ENCODE data around the gene DDX27. TPM values are rescaled to one million over a fixed set of nuclear protein-coding genes. Genes with fewer than 3 reads are reported as not detected.

The DDX27 gene
- total RNA-seq, 4 donors from 2014 or later, result 22.3 to 32.5 (median 29.8) TPM

DNA sequence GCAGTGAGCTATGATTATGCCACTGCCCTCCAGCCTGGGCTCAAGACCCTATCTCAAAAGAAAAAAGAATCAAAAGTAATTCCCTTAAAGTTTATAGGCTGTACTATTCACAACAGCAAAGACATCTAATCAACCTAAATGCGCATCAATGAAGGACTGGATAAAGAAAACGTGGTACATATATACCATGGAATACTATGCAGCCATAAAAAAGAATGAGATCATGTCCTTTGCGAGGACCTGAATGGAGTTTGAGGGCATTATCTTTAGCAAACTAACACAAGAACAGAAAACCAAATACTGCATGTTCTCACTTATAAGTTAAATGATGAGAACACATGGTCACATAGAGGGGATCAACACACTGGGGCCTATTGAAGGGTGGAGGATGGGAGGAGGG is 42.0 kb downstream of the DDX27 start:
- Histone ChIP-seq H3K36me3 (peaks cover 12 to 100% of the 10 kb centered on the region in 2 donors), H3K4me3 (no peak overlapping the region), H3K27ac (no peak overlapping the region), H3K9me3 (no peaks in the 10 kb centered on the region), H3K4me1 (peaks cover 0 to 4% (median 0%) of the 10 kb centered on the region in 3 donors), H3K27me3 (no peaks in the 10 kb centered on the region)
- TF ChIP-seq POLR2AphosphoS5 (IDR thresholded peaks at IDR 0.05) (no peak), POLR2A (IDR thresholded peaks at IDR 0.05) (no peak), EP300 (IDR thresholded peaks at IDR 0.05) (no peak)
- TF ChIP-seq, protein P1, sequence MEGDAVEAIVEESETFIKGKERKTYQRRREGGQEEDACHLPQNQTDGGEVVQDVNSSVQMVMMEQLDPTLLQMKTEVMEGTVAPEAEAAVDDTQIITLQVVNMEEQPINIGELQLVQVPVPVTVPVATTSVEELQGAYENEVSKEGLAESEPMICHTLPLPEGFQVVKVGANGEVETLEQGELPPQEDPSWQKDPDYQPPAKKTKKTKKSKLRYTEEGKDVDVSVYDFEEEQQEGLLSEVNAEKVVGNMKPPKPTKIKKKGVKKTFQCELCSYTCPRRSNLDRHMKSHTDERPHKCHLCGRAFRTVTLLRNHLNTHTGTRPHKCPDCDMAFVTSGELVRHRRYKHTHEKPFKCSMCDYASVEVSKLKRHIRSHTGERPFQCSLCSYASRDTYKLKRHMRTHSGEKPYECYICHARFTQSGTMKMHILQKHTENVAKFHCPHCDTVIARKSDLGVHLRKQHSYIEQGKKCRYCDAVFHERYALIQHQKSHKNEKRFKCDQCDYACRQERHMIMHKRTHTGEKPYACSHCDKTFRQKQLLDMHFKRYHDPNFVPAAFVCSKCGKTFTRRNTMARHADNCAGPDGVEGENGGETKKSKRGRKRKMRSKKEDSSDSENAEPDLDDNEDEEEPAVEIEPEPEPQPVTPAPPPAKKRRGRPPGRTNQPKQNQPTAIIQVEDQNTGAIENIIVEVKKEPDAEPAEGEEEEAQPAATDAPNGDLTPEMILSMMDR (IDR thresholded peaks at IDR 0.05), result no peak
- no peak for ATAC-seq
- WGBS, 2 donors (ENCODE audit: low coverage in 1 of 2), result 93 to 100% methylated on average over 3 of the region's 3 CpGs

DNA sequence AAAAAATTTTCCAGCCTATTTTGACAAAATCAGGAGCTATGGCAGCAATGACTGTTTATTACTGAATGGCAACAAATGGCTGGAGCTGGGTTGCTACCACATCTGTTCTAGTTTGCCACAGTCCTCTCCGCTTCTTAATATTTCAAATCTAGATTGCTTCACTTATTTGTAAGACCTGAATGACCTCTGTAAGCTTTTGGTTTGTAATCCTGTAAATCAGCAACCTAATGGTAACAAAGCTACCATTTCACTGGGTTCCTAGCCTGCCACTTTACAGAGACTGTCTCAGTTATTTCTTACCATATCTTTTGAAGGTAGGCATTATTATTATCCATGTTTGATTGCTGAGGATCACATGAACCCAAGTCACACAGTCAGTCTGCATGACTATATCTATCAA is 43.2 kb downstream of the DDX27 start:
- no peak for TF ChIP-seq POLR2A (IDR thresholded peaks at IDR 0.05)
- TF ChIP-seq, protein P1 (IDR thresholded peaks at IDR 0.05), result no peak
- no peak for TF ChIP-seq EP300 (IDR thresholded peaks at IDR 0.05)
- no peak for TF ChIP-seq POLR2AphosphoS5 (IDR thresholded peaks at IDR 0.05)
- Histone ChIP-seq H3K27ac (no peak overlapping the region), H3K4me3 (no peak overlapping the region), H3K4me1 (peaks cover 0 to 17% (median 0%) of the 10 kb centered on the region in 3 donors), H3K9me3 (no peaks in the 10 kb centered on the region), H3K36me3 (peaks cover 7 to 87% of the 10 kb centered on the region in 2 donors), H3K27me3 (no peaks in the 10 kb centered on the region)
- 0 to 29% methylated on average over 1 of the region's 1 CpG for WGBS, 2 donors (ENCODE audit: low coverage in 1 of 2)
- ATAC-seq, result no peak

DNA sequence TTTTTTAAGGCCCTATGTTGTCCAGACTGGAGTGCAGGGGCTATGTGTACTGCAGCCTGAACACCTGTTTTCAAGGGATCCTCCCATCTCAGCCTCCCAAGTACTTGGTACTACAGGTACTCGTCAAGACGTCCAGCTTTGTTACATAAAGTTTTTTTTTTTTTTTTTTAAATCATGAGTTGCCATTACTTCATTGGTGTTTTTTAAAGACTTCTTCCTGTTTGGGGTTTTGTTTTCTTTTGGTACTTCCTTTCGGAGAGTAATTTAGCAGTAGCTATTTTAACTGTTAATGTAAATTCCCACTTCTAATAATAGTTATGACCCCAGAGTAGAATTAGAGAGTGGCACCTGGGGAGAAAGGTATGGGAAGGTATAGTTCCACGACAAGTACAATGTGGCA is 48.1 kb downstream of the DDX27 start:
- Histone ChIP-seq H3K4me1 (peaks cover 0 to 66% (median 7%) of the 10 kb centered on the region in 3 donors), H3K36me3 (peaks cover 7 to 74% of the 10 kb centered on the region in 2 donors), H3K27me3 (no peaks in the 10 kb centered on the region), H3K9me3 (no peaks in the 10 kb centered on the region), H3K4me3 (no peak overlapping the region), H3K27ac (no peak overlapping the region)
- TF ChIP-seq EP300 (IDR thresholded peaks at IDR 0.05) (no peak), POLR2A (IDR thresholded peaks at IDR 0.05) (no peak)
- TF ChIP-seq, protein P1 (IDR thresholded peaks at IDR 0.05), result no peak
- ATAC-seq, result no peak
- 41 to 64% methylated on average over 3 to 4 of the region's 4 CpGs for WGBS, 2 donors (ENCODE audit: low coverage in 1 of 2)

DNA sequence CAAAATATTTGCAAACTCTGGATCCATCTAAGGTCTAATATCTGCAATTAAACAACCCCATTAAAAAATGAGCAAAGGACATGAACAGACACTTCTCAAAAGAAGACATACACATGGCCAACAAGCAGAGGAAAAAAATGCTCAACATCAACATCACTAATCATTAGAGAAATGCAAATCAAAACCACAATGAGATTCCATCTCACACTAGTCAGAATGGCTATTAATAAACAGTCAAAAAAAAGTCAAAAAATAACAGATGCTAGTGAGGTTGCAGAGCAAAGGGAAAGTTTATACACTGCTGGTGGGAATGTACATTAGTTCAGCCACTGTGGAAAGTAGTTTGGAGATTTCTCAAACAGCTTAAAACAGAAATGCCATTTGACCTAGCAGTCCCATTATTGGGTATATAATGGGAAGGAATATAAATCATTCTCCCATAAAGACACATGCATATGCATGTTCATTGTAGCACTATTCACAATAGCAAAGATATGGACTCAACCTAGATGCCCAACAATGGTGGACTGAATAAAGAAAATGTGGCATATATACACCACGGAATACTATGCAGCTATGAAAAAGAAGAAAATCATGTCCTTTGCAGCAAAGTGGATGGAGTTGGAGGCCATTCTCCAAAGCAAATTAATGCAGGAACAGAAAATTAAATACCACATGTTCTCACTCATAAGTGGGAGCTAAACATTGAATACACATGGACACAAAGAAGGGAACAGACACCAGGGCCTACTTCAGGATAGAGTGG is 49.6 kb downstream of the DDX27 start:
- Histone ChIP-seq H3K36me3 (peaks cover 0 to 74% of the 10 kb centered on the region in 2 donors), H3K27ac (no peak overlapping the region), H3K4me3 (no peak overlapping the region), H3K4me1 (peaks cover 0 to 78% (median 7%) of the 10 kb centered on the region in 3 donors), H3K9me3 (no peaks in the 10 kb centered on the region), H3K27me3 (no peaks in the 10 kb centered on the region)
- 75 to 86% methylated on average over 1 of the region's 1 CpG for WGBS, 2 donors (ENCODE audit: low coverage in 1 of 2)
- TF ChIP-seq EP300 (IDR thresholded peaks at IDR 0.05), result no peak
- TF ChIP-seq POLR2A (IDR thresholded peaks at IDR 0.05), result no peak
- TF ChIP-seq, protein P1 (IDR thresholded peaks at IDR 0.05), result no peak
- no peak for TF ChIP-seq POLR2AphosphoS5 (IDR thresholded peaks at IDR 0.05)
- no peak for ATAC-seq

DNA sequence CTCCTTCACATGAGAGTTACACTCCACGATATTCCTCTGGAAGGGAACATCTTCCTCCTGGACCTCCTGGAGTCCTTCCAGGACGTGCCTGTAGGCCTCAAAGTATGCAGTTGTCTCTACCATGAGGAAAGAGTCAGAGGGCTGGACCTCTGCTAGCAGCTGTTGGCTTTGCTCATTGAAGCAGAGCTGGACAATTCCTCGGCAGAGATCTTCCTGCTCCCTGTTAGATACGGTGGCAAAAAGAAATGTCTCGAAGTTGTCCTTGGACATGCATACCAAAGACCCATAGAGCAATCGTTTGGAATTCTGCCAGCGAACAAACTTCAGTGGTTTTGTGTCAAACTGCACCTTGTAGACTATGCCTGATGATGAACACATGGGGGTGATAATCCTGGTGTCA is 51.0 kb downstream of the DDX27 start:
- Histone ChIP-seq H3K4me3 (peak overlapping the region in 1 of 2 donors; percentile 8), H3K27ac (no peak overlapping the region), H3K36me3 (peaks cover 0 to 71% of the 10 kb centered on the region in 2 donors), H3K9me3 (no peaks in the 10 kb centered on the region), H3K4me1 (peaks cover 0 to 90% (median 8%) of the 10 kb centered on the region in 3 donors), H3K27me3 (no peaks in the 10 kb centered on the region)
- WGBS, 2 donors (ENCODE audit: low coverage in 1 of 2), result 37 to 91% methylated on average over 5 to 7 of the region's 7 CpGs
- ATAC-seq, result no peak
- TF ChIP-seq POLR2AphosphoS5 (IDR thresholded peaks at IDR 0.05) (no peak), EP300 (IDR thresholded peaks at IDR 0.05) (no peak), POLR2A (IDR thresholded peaks at IDR 0.05) (no peak)
- TF ChIP-seq, protein P1 (IDR thresholded peaks at IDR 0.05), result no peak

Measured in gastroesophageal sphincter (tissue), 4 donors.